Loucy (cell line): Measurements from ENCODE around the gene ZFP1.
A peak's percentile ranks its signal among the peaks of the same experiment; 100 is the strongest.

Experiments
- H2AFZ ChIP-seq: fragments of 200-600 bp; sonication (generic); 2 replicates; pipeline ENCODE4 v1.6.0; 2016; ENCODE audit warnings: antibody characterized with exemption, mild to moderate bottlenecking, low read length, moderate library complexity
- H3F3A ChIP-seq: fragments of 200-600 bp; 2 replicates; pipeline ENCODE4 v1.6.0; 2016; ENCODE audit warnings: antibody characterized with exemption, low read depth, mild to moderate bottlenecking
- H3K27me3 ChIP-seq: fragments of 200-600 bp; sonication (generic); 2 replicates; pipeline ENCODE4 v1.6.1; 2014; ENCODE audit warnings: low read length, mild to moderate bottlenecking; ENCODE audit not compliant: insufficient read depth, poor library complexity, severe bottlenecking
- H3K36me3 ChIP-seq: fragments of 200-600 bp; sonication (generic); 2 replicates; pipeline ENCODE4 v1.6.1; 2016; ENCODE audit warnings: low read length; ENCODE audit not compliant: insufficient read depth
- H3K4me1 ChIP-seq: fragments of 200-600 bp; sonication (generic); 2 replicates; pipeline ENCODE4 v1.5.1; 2014; ENCODE audit warnings: low read length, mild to moderate bottlenecking; ENCODE audit not compliant: insufficient read depth, poor library complexity, severe bottlenecking
- H3K4me2 ChIP-seq: fragments of 200-600 bp; sonication (generic); 2 replicates; pipeline ENCODE4 v1.6.0; 2014; ENCODE audit warnings: antibody characterized with exemption, low read length, low read depth, mild to moderate bottlenecking; ENCODE audit not compliant: poor library complexity, severe bottlenecking
- H3K4me3 ChIP-seq: fragments of 200-600 bp; sonication (generic); 2 replicates; pipeline ENCODE4 v1.5.1; 2014; ENCODE audit warnings: low read length, mild to moderate bottlenecking, mixed read lengths; ENCODE audit not compliant: poor library complexity, severe bottlenecking
- H3K79me2 ChIP-seq: fragments of 200-600 bp; sonication (generic); 2 replicates; pipeline ENCODE4 v1.6.1; 2014; ENCODE audit warnings: low read length; ENCODE audit not compliant: insufficient read depth
- H3K9ac ChIP-seq: fragments of 200-600 bp; sonication (generic); 2 replicates; pipeline ENCODE4 v1.6.0; 2014; ENCODE audit warnings: mild to moderate bottlenecking, low read depth, low read length, moderate library complexity; ENCODE audit not compliant: poor library complexity, severe bottlenecking
- H3K9me2 ChIP-seq: fragments of 200-600 bp; sonication (generic); replicated peaks from 2 replicates; pipeline ENCODE4 v1.6.1; 2016; ENCODE audit warnings: low read depth, low read length, mixed read lengths
- H3K9me3 ChIP-seq: fragments of 200-600 bp; sonication (generic); 2 replicates; pipeline ENCODE4 v1.6.1; 2014; ENCODE audit warnings: mild to moderate bottlenecking, antibody characterized with exemption, low read length, low read depth; ENCODE audit not compliant: insufficient read depth
- H4K20me1 ChIP-seq: fragments of 200-600 bp; sonication (generic); 2 replicates; pipeline ENCODE4 v1.6.0; 2014; ENCODE audit warnings: antibody characterized with exemption, low read length, mild to moderate bottlenecking; ENCODE audit not compliant: insufficient read depth, poor library complexity, severe bottlenecking
- EZH2phosphoT487 ChIP-seq: fragments of 200-600 bp; IDR thresholded peaks from 2 replicates; pipeline ENCODE4 v1.6.1; 2018; ENCODE audit warnings: antibody characterized with exemption, mild to moderate bottlenecking, moderate library complexity, borderline replicate concordance
- TF ChIP-seq, protein P1 (sequence below): fragments of 200-600 bp; sonication (generic); conservative IDR thresholded peaks from 2 replicates; pipeline ENCODE4 v1.5.1; 2014; ENCODE audit warnings: mild to moderate bottlenecking, antibody characterized with exemption, low read length

Gene ZFP1

DNA sequence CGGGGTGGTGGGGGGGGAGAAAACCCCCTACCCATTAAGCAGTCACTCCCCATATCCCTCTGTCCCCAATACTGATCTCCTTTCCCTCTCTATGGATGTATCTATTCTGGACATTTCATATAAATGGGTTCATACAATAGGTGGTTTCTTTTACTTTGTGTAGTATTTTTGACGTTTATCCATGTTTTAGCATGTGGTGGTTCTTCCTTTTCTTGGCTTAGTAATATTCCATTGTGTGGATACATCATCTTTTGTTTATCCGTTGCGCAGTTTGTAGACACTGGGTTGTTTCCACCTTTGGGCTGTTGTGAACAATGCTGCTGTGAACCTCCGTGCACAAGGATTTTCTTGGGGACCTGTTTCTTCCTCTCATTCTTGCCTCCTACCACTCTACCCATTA, 44.3 kb upstream of the ZFP1 start:
- peaks cover 25% of the 10 kb centered on the region for H4K20me1 ChIP-seq
- no peaks in the 10 kb centered on the region for H3K9me3 ChIP-seq
- TF ChIP-seq EZH2phosphoT487 = no peak
- TF ChIP-seq, protein P1, sequence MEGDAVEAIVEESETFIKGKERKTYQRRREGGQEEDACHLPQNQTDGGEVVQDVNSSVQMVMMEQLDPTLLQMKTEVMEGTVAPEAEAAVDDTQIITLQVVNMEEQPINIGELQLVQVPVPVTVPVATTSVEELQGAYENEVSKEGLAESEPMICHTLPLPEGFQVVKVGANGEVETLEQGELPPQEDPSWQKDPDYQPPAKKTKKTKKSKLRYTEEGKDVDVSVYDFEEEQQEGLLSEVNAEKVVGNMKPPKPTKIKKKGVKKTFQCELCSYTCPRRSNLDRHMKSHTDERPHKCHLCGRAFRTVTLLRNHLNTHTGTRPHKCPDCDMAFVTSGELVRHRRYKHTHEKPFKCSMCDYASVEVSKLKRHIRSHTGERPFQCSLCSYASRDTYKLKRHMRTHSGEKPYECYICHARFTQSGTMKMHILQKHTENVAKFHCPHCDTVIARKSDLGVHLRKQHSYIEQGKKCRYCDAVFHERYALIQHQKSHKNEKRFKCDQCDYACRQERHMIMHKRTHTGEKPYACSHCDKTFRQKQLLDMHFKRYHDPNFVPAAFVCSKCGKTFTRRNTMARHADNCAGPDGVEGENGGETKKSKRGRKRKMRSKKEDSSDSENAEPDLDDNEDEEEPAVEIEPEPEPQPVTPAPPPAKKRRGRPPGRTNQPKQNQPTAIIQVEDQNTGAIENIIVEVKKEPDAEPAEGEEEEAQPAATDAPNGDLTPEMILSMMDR = no peak
- peaks cover 64% of the 10 kb centered on the region for H3K36me3 ChIP-seq
- H3K9me2 ChIP-seq = no peaks in the 10 kb centered on the region
- no peak overlapping the region for H3K4me3 ChIP-seq
- H3K79me2 ChIP-seq = peaks cover 95% of the 10 kb centered on the region
- H3K27me3 ChIP-seq = no peaks in the 10 kb centered on the region
- no peak overlapping the region for H3K4me2 ChIP-seq
- no peak overlapping the region for H3K9ac ChIP-seq
- no peak overlapping the region for H2AFZ ChIP-seq
- H3F3A ChIP-seq = peaks cover 13% of the 10 kb centered on the region
- H3K4me1 ChIP-seq = peaks cover 75% of the 10 kb centered on the region

DNA sequence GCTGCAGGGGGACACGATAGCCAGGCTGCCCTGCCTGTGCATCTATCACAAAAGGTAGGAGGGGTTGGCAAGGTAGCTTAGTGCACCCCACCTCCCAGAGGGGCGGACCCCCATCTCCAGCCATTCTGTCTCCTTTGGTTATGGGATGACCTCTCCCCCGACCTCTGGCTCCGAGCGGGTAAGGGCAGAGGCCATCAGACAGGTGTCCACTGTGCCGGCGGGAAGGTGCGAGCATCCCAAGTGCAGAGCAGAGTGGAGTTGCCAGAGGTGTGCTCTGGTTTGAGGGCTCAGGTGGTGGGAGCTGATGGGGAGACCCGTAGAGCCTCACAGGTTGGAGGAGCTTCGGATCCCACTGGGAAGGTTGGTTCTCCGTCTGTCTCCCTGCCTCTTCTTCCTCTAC, 43.5 kb upstream of the ZFP1 start:
- no peak for TF ChIP-seq EZH2phosphoT487
- TF ChIP-seq, protein P1 = no peak
- peak overlapping the region; percentile 97 for H3K9ac ChIP-seq
- H3K36me3 ChIP-seq = peaks cover 68% of the 10 kb centered on the region
- H2AFZ ChIP-seq = no peak overlapping the region
- H3K9me3 ChIP-seq = no peaks in the 10 kb centered on the region
- peaks cover 76% of the 10 kb centered on the region for H3K4me1 ChIP-seq
- peak overlapping the region; percentile 95 for H3K4me2 ChIP-seq
- H3K79me2 ChIP-seq = peaks cover 97% of the 10 kb centered on the region
- H3F3A ChIP-seq = peaks cover 12% of the 10 kb centered on the region
- H3K27me3 ChIP-seq = no peaks in the 10 kb centered on the region
- H3K9me2 ChIP-seq = no peaks in the 10 kb centered on the region
- H4K20me1 ChIP-seq = peaks cover 21% of the 10 kb centered on the region
- no peak overlapping the region for H3K4me3 ChIP-seq

DNA sequence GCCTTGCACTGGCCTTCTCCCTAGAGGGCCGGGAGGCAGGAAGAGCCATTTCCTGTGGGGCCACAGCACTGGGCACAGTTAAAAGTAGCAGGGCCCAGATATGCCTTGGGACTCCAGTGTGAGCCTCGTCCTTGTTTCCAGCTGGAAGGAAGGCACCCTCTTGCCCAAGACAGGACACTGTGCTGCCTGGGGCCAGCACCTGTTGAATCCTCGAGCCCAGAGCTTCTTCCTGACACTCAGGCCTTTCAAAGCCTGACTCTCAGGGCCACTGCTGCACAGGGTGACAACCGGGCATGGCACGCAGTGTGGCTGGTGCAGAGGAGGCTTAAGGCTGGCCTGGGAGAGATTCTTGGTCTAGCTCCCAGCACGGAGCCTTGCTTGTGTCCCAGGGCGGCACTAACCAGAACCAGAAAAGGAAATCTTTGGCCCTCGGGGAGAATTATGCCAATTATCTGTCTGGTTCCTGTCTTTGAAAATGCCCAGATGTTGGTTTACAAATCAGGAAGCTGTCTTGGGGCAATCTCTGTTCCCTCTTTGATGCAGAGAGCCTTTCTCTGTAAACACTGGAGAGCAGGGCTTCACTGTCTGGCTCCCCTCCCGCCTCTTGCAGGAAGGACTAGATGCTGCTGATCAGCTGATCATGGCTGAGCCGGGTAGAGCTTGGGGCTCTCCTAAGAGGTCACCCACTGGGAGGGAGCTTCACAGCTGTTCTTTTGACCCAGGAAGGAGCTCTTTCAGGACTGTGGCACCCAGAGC, 42.8 kb upstream of the ZFP1 start:
- H3F3A ChIP-seq = peaks cover 17% of the 10 kb centered on the region
- H3K4me2 ChIP-seq = peak overlapping the region; percentile 95
- no peak overlapping the region for H2AFZ ChIP-seq
- H3K9me3 ChIP-seq = no peaks in the 10 kb centered on the region
- peaks cover 19% of the 10 kb centered on the region for H4K20me1 ChIP-seq
- H3K27me3 ChIP-seq = no peaks in the 10 kb centered on the region
- TF ChIP-seq, protein P1 = no peak
- no peak for TF ChIP-seq EZH2phosphoT487
- peaks cover 76% of the 10 kb centered on the region for H3K4me1 ChIP-seq
- peaks cover 97% of the 10 kb centered on the region for H3K79me2 ChIP-seq
- H3K36me3 ChIP-seq = peaks cover 68% of the 10 kb centered on the region
- H3K9ac ChIP-seq = peak overlapping the region; percentile 97
- H3K9me2 ChIP-seq = no peaks in the 10 kb centered on the region
- H3K4me3 ChIP-seq = no peak overlapping the region
